ENCODE results near the gene ZBTB7C. TPM values are rescaled to one million over a fixed set of nuclear protein-coding genes. Genes with fewer than 3 reads are reported as not detected.

The ZBTB7C gene
- total RNA-seq, 1 donor from 2014 or later: 44.2 TPM

DNA sequence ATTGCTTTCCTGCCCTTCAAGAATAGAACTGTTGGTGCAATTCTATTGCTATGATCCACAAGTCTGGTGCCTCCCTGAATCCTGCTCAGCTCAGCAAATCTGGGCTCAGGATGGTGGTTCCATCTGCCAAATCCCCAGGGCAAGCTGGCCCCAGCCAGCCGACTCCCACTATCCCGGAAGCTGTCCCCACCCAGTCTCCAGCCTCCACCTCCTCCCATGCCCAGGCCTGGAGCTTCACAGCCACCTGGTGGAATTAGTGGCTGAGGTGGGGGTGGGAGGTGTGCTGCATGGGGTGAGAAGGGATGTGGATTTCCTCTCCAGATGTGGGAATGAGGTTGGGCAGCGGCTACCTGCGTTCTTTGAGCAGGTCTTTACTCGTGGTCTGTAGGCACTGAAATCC is 359.4 kb downstream of the ZBTB7C start:
- intact Hi-C loops (cut with DNase I): no loop called here
- DNase-seq (ENCODE audit: low spot score): no peak
- no peak for ATAC-seq

DNA sequence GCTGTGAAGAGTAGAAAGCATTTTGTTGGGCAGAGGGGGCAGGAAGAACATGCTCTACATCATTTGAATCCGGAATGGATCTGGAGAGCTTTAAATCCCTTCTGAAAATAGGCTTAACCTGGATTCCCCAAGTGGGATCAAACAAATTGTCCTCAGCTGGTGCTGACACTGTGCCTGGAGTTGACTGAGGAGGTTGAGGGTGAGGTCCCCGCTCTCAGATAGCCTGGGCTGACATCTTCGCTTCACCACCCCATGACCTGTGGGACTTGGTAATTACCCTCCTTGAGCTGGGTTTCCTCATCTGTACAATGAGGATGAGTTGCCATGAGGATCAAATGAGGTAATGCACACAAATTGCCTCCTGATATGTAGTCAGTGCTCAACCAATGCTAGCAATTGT is 360.9 kb downstream of the ZBTB7C start:
- DNase-seq (ENCODE audit: low spot score): no peak
- no peak for ATAC-seq
- intact Hi-C loops (cut with DNase I): no loop called here

DNA sequence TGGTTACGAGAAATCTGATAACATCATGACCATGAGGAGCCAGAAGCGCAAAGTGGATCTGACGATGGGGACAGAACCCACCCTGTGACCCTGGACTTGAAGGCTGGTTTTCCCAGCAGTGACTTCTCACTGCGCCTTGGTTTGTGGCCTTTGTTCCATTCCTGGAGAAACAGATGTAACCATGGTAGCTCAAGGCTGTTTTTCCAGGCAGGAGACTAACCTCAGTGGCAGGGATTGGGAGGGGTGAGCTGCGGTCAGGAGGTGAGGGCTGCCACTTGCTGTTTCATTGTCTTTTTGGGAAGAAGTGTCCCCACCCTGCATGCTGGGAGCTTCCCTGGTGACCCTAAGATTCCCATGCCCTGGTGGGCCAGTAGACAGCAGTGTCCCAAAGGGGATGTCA is 362.3 kb downstream of the ZBTB7C start:
- intact Hi-C loops (cut with DNase I): no loop called here
- DNase-seq (ENCODE audit: low spot score) (no peak), ATAC-seq (peak; percentile 45)

- DNase-seq (ENCODE audit: low spot score) (no peak), ATAC-seq (no peak)
- intact Hi-C loops (cut with DNase I): no loop called here
Measured at GRCh38 chr18:48045744-48046143, 363.4 kb downstream of the ZBTB7C start.

DNA sequence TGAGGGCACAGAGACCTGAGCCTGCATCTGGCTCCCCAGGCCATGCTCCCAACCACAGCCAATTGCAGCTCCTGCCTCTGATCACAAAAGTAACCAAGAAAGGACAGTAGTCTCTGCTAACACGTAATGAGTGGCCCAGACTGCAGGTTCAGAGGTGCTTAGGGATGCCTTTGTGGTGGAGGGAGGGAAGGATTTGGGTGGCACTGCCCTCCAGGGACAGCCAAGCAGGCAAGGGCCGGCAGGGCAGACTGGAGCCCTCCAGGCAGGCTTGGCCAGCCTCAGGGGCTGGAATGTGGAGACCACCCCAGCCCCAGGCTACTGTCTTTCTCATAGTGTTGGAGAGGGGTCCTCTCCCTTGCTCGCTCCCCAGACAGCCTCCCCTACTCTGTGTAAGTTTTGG is 364.2 kb downstream of the ZBTB7C start:
- intact Hi-C loops (cut with DNase I): no loop called here
- ATAC-seq (no peak), DNase-seq (ENCODE audit: low spot score) (no peak)

GRCh38 chr18:48043166-48043565 is 366.0 kb downstream of the ZBTB7C start:
- intact Hi-C loops (cut with DNase I): no loop called here
- ATAC-seq: no peak
- DNase-seq (ENCODE audit: low spot score): no peak

- intact Hi-C loops (cut with DNase I): no loop called here
- ATAC-seq (no peak), DNase-seq (ENCODE audit: low spot score) (no peak)
Measured at GRCh38 chr18:48042431-48042830, 366.8 kb downstream of the ZBTB7C start.

DNA sequence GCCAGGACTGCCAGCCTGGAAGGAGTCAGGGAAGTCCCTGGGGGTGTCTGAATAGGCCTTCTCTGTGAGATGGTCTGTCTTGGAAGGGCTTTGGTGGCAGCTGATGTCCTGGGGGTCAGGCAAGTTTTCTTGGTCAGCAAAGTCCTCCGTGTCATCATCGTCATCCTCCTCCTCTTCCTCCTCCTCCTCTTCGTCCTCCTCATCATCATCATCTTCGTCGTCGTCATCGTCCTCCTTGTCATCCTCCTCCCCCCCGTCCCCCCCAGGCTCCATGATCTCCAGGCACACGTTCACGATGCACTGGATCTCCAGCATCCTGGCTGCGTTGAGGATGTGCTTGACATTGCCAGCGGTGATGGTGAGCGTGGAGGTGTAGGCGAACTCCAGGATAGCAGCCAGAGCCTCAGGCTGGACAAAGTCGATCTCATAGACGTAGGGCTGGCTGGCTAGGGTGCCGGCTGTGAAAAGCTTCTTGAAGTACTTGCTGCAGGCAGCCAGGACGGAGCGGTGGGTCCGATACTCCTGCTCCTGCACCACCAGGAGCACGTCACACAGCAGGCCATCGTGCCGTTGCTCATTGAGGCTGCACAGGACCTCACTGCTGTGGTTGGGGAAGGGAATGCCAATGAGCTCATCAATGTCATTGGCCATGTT is 368.6 kb downstream of the ZBTB7C start:
- DNase-seq (ENCODE audit: low spot score) (no peak), ATAC-seq (no peak)
- intact Hi-C loops (cut with DNase I): no loop called here

DNA sequence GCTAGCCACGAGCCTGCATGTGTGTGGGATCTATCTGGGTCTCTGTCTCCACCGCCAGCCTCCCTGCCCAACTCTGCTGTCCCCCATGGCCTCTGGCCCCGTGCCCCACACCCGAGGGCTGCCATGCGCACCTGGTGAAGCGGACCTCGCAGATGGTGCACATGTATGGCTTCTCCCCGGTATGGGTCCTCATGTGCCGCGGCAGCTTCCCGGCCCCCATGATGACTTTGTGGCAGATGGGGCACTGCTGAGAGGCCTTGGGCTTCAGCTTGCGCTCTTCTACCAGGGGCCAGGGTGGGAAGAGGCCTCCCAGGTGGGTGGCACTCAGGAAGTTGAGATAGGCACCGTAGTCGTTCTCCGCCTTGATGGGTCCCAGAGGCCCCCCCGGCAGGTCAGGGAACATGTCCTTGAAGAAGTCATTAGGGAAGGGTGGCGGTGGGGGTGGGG is 369.4 kb downstream of the ZBTB7C start:
- DNase-seq (ENCODE audit: low spot score): peak; percentile 53
- intact Hi-C loops (cut with DNase I): no loop called here
- no peak for ATAC-seq

DNA sequence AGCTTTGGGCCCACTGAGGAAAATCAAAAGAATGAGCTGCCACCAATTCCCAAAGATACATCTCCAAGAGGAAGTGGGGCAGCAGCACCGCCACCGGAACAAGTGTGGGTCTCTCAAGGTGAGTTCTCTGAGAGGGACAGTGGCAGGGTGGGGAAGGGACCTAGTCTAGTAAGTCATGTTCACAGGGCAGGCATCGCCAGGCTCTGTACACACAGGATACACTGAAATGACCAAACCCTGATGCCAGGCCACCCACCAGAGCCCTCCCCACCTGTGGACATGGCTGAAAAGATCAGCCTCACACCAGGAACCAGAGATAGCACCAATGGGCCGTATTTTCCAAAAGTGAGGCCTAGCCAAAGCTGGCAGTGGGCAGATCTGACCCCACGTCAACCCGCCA is 370.5 kb downstream of the ZBTB7C start:
- intact Hi-C loops (cut with DNase I): no loop called here
- DNase-seq (ENCODE audit: low spot score): peak; percentile 45
- no peak for ATAC-seq

DNA sequence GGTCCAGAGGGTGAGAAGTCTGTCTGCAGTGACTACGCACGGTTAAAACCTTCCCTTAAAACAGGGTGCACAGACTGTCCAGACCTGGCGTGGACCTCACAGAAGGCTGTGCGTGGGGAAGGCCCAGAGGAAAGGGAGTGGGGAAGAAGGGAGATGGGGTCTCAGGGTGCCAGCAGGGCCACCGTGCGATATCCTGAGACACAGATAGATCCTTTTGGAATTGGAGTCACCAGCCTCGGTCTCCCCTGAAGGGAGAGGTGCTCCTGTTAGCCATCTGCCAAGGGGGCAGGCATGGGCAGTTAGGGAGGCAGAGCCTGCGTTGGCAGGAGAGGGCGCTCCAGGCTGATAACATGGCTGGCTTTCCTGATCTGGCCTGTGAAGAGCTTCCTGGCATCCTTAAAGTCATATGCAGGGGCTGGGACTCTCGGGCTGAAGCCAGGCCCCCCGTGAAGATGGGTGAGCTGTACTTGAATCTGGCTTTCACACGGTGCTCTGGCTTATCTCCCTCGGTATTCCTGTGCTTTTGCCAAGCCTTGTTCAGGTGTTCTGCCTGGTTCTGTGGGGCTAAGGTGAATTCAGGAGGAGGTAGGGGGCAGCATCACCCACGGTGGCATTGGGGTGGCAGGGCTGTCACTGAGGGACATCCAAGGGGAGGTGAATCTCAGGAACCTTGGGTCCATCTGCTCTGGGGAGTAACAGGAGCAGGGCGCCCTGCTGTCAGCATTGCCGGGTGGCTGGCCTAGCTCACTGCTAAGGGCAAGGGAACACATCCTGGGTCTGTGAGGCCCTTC is 371.5 kb downstream of the ZBTB7C start:
- peak; percentile 45 for DNase-seq (ENCODE audit: low spot score)
- intact Hi-C loops (cut with DNase I): no loop called here
- ATAC-seq: peak; percentile 15

GRCh38 chr18:48036641-48037421 is 372.4 kb downstream of the ZBTB7C start:
- intact Hi-C loops (cut with DNase I): no loop called here
- ATAC-seq (no peak), DNase-seq (ENCODE audit: low spot score) (no peak)

DNA sequence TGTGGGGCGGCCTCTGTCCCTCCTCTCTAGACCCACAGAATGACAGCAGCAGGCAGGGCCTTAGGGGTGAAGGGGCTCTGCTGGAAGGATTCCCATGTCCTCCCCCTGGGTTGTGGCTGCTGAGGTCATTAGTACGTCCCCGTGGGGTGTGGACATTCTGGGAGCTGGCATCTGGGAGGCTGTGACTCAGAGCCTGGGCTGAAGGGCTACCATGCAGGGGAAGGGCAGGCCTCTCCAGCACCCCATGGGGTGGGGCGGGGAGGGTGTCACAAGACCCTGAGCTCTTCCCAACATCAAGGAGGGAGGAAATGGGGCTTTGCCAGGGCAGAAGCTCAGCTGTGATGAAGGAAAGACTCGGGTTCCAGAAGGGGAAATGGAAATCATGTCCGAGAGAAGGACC is 373.0 kb downstream of the ZBTB7C start:
- intact Hi-C loops (cut with DNase I): no loop called here
- DNase-seq (ENCODE audit: low spot score) (no peak), ATAC-seq (peak; percentile 24)

GRCh38 chr18:48035556-48035860 is 373.7 kb downstream of the ZBTB7C start:
- DNase-seq (ENCODE audit: low spot score): no peak
- ATAC-seq: no peak
- intact Hi-C loops (cut with DNase I): no loop called here

DNA sequence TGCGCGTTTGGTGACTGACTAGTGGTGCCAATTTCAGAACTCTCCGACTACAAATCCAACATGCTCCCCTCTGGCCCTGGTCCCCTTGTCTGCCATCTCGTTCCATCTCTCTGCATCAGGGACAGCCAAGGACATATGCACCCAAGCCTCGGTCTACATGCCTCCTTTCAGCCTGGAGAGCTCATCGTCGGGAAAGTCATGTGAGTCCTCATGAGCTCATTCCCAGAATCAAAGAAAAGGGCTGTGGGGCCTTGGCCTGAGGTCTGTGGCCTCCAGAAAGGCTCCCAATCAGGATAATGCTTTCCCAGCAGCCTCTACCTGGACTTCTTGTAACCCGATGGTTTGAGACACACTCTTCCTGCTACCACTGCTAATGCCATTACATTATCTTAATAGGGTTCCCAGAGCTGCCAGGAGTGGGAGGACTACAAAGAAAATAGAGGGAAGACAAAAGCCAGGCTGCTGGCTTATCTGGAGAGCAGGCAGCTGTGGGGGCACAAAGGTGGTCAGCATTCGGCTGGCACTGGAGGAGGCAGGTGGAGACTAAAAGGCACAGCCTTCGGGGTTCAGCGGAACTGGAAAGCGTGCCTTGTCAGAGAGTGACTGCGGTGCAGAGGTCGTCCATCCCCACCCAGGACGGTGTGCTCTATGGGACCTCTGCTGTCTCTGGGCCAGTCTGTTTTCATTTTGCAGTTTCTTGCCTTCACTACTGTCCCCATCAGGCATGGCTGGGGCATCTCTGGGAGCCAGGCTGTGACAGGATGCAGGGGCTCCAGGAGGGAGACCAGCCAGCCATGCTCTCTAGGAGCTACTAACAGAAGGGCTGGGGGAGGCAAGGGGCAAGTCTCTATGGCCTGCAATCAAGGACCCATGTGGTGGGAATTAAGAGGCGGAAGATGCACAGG is 374.3 kb downstream of the ZBTB7C start:
- ATAC-seq (no peak), DNase-seq (ENCODE audit: low spot score) (peak; percentile 53)
- intact Hi-C loops (cut with DNase I): no loop called here

GRCh38 chr18:48033790-48034650 is 375.2 kb downstream of the ZBTB7C start:
- ATAC-seq (no peak), DNase-seq (ENCODE audit: low spot score) (peak; percentile 45)

DNA sequence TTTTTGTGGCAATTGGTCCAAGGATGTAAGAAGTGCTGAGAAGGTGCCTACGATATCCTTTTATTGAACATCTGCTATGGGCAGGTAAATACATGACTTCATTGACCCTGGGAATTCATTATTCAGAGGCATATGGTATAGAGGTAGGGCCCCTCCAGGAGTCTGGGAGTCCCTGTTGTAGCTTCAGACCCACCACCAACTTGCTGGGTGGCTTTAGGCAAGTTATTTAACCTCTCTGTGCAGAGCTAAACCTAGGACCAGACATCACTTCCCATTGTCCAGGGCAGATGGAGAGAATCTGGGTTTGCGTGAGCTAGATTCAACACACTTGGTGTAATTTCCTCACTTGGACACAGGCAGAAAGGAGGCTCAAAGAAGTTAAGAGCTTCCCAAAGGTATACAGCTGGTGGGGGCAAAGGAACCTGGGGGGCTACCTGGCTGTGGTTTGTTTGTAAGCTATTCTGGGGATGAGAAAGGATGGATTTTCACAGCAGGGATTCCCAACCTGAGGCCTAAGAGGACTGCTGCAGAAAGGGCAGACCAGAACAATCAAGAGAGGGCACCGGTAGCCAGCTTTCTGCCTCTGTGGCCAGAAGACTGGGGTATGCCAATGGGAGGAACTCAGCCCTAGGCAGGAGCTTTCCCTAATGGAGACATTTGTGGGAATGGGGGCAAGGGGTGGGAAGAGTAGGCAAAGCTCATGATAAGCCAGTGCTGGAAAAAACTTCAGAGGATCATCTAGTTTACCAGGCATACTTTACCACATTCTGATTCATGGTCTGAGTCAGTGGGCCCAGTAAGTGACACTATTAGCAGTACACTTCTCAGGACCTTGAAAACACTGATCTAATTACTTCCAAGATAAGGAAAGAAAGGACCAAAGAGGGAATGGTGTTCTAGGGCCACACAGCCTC is 376.1 kb downstream of the ZBTB7C start:
- DNase-seq (ENCODE audit: low spot score) (peak; percentile 17), ATAC-seq (no peak)
- intact Hi-C loops (cut with DNase I): no loop called here

More at GRCh38 chr18:48033790-48034650, 375.2 kb downstream of the ZBTB7C start:
- intact Hi-C loops (cut with DNase I): no loop called here

Measured in sciatic nerve (tissue), 2 donors.